HCT116 (cell line): ENCODE results near the gene RARS1.

Experiments
- CTCF ChIP-seq, 3 experiments: fragments of 200-600 bp in 1 of 3; sonication (generic) in 1 of 3; IDR thresholded peaks in 2 of 3; conservative IDR thresholded peaks in 1 of 3; 2 replicates each; pipeline ENCODE4 v1.5.1; 2012 to 2017; ENCODE audit warnings: low read depth in 2 of 3, low read length in 2 of 3, antibody characterized with exemption in 1 of 3, borderline replicate concordance in 1 of 3, control low read depth in 1 of 3, mild to moderate bottlenecking in 1 of 3, mixed read lengths in 1 of 3, mixed run types in 1 of 3, moderate library complexity in 1 of 3; ENCODE audit not compliant: insufficient read depth in 1 of 3
- EZH2 ChIP-seq: fragments of 200-600 bp; sonication (generic); IDR thresholded peaks from 2 replicates; pipeline ENCODE4 v1.6.1; 2017; ENCODE audit warnings: antibody characterized with exemption, mixed run types
- EZH2phosphoT487 ChIP-seq: fragments of 200-600 bp; IDR thresholded peaks from 2 replicates; pipeline ENCODE4 v1.6.1; 2018; ENCODE audit warnings: antibody characterized with exemption, borderline replicate concordance
- JUND ChIP-seq: IDR thresholded peaks from 2 replicates; pipeline ENCODE4 v1.6.1; 2012
- MAX ChIP-seq: IDR thresholded peaks from 2 replicates; pipeline ENCODE4 v1.6.1; 2012
- POLR2A ChIP-seq: IDR thresholded peaks from 2 replicates; pipeline ENCODE4 v1.7.0; 2011; ENCODE audit warnings: borderline replicate concordance; ENCODE audit not compliant: insufficient read depth, insufficient read length; ENCODE audit errors: extremely low read depth
- RAD21 ChIP-seq: IDR thresholded peaks from 2 replicates; pipeline ENCODE4 v1.6.1; 2012; ENCODE audit warnings: low read depth, mild to moderate bottlenecking
- REST ChIP-seq: IDR thresholded peaks from 2 replicates; pipeline ENCODE4 v1.6.1; 2012; ENCODE audit warnings: low read depth
- SP1 ChIP-seq: IDR thresholded peaks from 2 replicates; pipeline ENCODE4 v1.6.1; 2012; ENCODE audit warnings: low read depth
- SRF ChIP-seq: IDR thresholded peaks from 2 replicates; pipeline ENCODE4 v1.6.1; 2012; ENCODE audit warnings: low read depth
- ZFX ChIP-seq: fragments of 450-650 bp; IDR thresholded peaks from 2 replicates; pipeline ENCODE4 v1.6.1; 2017

- TF ChIP-seq ZFX (no peak), CTCF (IDR thresholded peaks at IDR 0.05 in 2 of 3, conservative IDR thresholded peaks at IDR 0.05 in 1 of 3; ENCODE audit: borderline replicate concordance in 1 of 3, insufficient read depth in 1 of 3, low read depth in 2 of 3, low read length in 2 of 3) (no peak), RAD21 (no peak), POLR2A (no peak), EZH2 (no peak), REST (no peak), SP1 (no peak), MAX (no peak), JUND (no peak), SRF (no peak), EZH2phosphoT487 (no peak)
These were observed 65.9 kb downstream of the RARS1 start for GRCh38 chr5:168552146-168552545.
